GM21786 (cell line): ENCODE results near the gene THSD7B.

Experiments used
- ATAC-seq: cut with Tn5 transposase; IDR thresholded peaks from one replicate; pipeline ENCODE4 v1.9.1; 2021; ENCODE audit not compliant: unreplicated experiment

THSD7B gene

DNA sequence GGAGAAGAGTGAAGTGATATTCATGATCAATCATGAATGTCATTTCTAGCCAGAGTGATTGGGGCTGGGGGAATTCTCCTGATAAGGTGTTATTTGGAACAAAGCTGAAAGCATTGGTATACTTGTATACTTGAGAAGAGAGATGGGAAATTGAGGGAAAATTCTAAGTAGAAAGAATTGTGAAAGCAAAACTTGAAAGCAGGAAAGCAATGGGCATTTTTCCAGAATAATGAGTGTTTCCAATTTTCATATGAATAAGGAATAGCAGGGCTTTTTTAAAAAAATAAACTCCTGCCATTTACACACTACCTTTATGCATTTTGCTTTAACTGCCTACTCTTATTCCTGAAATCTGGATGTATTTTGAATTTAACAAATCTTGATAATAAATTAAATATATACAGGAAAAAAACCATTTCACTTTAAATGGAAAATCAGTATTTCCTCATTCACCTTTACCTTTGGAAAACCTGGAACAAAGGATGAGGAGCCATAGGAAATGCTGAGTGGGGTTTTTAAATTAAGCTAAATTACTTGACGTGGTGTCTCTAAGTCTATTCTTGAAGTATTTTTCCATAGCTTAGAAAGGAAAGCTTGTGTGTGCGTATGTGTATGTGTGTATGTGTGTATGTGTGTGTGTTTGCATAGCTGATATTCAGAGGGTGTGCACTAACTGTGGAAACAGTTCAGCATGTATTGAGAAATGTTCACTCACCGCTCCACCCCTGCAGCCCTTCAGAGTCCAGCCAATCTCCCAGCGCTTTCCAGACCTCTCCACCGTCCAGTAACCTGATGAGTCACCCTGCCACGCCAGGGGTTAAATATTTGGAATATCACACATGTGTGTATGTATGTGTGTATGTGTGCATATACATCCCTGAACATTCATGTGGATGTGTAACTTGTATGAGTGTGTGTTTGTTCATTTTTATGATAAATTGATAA is 427.3 kb downstream of the THSD7B start:
- no peak for ATAC-seq

DNA sequence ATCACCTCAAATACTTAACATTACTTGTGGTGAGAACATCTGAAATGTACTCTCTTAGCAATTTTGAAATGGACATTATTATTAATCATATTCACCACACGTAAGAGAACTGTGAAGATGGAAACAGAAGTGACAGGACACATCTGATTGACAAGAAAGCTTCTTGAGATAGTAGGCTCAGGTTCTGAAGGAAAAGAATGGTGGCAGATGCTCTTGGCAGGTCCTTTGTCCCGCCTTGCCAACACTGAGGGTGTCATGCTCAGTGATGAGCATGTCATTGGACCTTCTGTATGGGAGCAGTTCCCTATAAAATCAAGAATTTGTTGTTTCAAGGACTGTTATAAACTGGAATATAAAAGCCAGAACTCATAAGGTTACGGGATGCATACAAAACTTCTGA is 428.1 kb downstream of the THSD7B start:
- ATAC-seq: no peak

DNA sequence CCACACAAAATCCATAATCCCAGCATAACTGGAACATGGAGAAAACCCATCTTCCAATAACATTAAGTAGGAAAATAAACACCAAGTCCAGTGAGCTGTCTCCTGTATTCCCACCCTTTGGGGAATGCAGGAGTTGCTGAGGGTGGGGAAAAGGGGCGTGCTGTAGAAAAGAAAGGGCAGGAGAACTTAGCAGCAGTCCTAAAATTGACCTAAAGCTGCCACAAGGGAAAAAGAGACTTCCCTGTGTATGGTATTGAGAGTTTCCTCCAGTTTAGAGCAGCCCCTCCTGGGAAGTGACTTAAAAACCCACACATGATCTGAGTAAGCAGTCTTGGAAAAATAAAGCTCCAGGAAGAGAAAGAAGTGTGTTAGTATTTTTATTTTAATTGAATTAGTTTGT is 428.8 kb downstream of the THSD7B start:
- ATAC-seq: no peak

DNA sequence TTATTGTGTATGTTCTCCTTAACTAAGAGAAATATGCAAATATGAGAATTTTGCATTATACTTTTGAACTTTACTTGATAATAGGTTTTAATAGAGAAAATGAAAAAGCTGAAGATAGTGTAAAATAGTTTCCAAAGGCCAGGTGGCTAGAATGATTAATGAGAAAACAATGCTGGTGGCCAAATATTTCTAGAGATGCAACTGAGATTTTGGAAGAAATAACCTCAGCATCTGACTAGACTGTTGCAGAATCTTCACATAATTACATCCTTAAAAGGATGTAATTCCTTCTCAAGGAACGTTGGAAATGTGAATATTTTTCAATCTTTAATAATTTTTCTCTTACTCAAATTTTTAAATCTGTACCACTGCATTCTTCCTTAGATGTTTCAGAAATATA is 434.4 kb downstream of the THSD7B start:
- no peak for ATAC-seq

DNA sequence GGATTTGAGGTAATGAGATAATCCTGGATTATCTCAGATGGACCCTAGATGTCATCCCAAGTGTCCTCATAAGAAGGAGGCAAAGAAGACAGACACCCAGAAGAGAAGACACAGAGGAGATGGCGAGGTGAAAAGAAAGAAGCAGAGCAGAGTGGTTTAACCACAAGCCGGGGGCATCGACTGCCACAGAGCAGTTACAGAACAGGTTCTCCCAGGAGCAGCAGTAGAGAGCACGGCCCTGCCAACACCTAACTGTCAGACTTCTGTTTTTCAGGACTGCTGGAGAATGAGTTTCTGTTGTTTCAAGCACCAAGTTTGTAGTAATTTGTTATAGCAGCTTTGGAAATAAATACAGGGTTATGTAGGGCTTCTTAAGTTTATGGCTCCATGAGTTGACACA is 437.0 kb downstream of the THSD7B start:
- no peak for ATAC-seq

DNA sequence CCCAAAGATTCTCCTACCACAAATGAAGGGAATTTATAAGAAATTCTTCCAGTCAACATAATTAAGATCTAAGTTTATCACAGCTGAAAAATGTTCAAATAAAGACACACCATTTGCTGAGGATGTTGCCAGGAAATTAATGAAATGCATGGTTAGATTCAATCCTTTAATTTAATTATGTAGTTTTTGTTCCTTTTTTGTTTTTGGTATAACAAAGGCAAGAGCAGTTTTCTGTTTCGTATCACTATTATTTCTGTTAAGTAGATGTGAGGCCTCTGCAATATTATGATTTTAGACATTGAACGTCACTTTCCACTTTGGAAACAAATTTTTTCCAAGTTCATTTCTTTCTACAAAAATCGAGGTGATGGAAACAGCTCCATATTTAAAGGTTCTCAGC is 440.0 kb downstream of the THSD7B start:
- ATAC-seq: no peak

DNA sequence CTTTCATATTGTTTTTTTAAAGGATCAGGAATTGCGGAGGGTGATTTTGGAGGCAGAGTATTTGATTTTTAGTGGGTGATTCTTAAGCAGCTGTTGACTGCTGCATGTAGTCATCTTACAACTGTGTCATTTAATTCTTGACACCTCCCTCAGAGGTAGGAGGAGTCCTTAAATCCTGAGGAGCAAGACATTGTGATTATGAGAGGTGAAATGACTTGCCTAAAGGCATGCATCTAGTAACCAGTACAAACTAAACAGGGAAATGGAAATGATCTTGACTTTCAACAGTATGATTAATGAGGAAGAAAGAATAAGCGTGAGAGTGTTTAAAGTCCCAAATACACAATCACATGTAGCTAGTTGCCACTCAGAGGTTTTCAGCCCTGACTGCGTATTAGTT is 440.7 kb downstream of the THSD7B start:
- ATAC-seq: no peak

DNA sequence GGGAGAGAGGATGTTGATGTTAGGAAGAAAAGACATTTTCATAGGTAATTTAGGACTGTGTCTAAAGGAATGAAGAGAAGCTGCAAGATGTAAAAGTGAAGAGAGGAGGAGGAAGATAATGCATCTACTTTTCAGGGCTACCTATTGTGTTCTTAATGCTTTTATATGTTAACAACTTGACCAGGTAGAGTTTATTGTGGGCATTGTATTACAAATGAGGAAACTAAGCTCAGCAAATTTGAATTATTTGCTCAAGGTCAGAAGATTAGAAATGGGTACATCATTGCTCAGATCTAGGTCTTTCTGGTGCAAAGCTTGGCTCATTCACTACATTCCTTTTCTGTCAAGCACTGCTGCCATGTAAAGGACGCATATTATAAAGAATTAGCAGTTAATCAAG is 441.7 kb downstream of the THSD7B start:
- no peak for ATAC-seq

DNA sequence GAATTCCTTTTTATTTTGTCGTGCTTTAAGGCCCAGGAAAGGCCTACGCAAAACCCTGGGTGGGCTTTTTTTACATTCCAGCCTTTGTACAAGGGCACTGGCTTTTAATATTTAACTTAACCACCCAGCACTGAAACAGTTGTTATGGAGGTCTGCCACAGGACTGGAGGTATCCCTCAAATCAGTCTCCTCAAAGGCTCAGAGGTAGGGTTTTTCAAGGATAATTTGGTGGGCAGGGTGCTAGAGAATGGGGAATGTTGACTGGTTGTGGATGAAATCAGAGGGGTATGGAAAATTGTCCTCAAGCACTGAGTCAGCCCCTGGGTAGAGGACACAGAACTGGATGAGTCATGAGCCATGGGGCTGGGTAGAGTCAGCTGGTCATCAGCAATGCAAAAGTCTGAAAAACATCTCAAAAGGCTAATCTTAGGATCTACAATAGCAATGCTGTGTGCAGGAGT is 443.1 kb downstream of the THSD7B start:
- peak; percentile 62 for ATAC-seq

DNA sequence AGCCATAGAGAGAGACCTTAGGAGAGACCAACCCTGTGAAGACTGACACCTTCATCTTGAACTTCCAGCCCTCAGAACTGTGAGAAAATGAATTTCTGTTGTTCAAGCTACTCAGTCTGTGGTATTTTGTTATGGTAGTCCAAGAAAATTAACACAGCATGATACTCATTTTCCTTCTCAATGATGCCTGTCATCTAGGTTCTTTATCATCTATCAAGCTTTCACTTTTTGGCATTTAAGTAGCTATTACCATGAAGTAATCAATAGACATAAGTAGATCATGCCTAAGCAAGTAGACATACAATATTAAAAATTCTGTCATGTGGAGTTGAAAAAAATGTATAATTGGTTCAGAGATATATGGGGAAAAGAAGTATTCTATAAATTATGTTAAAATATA is 444.7 kb downstream of the THSD7B start:
- no peak for ATAC-seq

DNA sequence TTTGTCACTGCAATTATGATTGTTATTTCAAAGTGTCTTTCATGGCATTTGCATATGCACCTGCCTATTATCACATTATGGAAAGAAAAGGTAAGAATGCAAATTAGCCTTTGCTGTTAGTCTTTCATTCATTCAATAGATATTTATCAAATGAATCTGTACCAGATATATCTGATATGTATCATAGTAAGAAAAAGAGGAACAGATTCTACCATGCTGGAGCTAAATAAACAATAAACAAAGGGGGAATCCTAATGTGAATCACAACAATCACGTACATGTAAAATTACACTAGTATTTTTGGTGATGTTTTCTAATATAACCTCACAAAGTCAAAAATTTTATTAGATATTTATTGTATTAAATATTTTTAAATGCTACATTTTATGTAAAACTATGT is 446.4 kb downstream of the THSD7B start:
- ATAC-seq: no peak

DNA sequence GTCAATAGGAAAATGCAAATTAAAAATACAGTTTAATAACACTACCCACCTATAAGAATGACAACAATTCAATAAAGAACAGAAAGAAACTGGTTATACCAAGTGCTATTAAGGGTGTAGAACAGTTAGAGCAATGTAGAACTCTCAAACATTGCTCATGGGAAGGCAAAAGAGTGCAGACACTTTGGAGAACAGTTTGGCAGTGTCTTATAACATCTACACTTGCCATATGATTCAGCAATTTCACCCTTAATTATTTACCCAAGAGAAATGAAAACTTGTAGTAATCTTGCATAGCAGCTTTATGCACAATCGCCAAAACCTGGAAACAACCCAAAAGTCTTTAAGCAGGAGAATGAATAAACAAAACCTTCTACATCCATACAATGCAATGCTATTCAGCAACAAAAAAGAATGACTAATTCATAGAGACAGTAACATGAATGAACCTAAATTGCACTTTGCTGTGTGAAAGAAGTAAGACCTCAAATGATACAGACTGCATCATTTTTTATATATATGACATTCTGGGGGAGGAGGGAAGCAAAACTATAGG is 455.2 kb downstream of the THSD7B start:
- ATAC-seq: no peak

DNA sequence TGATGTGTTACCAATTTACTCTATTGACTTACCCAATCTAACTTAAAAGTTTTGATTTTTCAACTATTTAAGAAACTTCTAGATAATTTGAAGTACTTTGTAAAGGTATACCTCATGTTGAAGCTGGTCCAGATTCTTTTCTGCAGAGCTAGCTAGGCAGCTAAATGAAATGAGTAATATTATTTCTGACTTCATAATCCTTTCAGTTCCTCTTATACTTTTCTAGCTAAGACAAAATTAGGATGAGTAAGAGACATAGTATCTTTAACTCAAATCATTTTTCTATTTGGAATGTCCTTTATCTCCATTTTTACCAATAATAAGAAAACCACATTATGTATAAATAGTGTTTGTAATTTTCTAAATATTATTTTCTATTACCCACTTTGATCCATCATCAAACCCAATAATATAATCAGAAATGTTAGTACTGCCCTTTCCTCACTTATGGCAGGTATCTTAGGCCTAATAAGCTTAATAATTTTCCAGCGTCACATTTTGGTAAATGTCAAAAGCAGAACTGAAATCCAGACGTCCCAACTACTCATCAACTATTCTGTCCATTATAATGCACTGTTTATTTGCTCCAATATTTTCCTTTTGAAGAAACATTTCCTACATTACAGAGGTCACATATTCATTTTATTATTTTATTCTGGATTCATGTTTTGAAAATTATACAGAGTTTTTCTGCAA is 456.6 kb downstream of the THSD7B start:
- ATAC-seq: peak; percentile 74

DNA sequence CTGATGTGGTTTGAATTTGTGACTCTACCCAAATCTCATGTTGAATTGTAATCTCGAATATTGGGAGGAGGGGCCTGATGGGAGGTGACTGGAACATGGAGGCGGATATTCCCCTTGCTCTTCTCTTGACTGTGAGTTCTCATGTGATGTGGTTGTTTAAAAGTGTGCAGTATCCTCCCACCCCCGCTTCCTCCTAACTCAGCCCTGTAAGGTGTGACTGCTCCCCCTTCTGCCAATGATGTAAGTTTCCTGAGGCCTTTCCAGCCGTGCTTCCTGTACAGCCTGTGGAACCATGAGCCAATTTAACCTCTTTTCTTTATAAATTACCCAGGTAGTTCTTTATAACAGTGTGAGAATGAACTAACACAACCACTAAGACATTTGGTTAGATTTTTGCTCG is 458.4 kb downstream of the THSD7B start:
- no peak for ATAC-seq

DNA sequence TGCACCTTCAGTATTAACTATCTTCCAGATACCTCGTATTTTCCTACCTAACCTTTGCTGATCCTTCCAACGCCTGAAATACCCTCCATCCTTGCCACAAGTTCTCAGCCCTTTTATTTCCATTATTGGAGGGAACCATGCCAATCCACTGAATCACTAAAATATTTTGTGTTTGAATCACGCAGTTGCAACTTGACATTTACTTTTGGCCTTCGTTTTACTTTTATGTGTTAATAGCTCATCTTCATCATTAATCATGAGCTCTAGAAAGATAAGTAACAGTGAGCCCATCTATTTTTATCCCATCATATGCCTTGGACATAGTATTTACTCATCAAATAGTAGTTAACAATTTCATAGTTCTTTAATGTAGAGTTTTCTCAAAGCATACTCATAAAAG is 463.2 kb downstream of the THSD7B start:
- ATAC-seq: no peak

DNA sequence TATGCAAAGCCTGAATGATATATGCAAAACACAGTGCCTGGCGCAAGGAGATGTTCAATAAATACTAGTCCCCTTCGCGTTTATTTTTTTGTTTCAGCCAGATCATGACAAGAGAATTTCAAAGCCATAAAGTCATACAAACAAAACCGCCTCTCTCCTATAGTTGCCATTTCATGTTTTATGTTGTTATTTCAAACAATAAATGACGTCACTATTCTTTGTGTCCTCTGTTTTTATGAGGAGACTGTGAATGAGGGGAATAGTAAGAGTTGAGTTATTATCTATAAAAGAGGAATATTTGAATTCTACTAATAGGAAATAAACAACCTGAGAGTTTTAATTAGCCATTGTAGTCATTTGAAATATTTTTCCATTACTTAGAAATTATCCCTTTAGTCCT is 464.5 kb downstream of the THSD7B start:
- ATAC-seq: no peak

DNA sequence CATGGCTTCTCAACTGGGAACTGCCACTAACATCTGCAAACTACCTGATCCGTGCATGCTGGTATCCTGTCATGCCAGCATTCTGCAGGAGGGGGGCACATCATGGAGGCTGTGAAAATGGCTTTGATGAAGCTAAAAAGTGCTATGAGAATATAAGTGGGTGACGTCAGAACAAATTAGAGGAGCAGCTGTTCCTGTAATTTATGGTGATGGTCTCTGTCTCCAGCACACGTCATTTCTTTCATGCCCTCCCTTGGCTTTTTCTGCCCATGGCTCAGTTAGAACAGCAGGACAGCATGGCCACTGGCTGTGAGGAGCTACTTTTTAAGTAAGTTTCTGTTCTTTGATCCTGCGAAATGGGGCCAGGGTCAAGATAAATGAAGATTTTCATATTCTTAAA is 466.3 kb downstream of the THSD7B start:
- no peak for ATAC-seq

DNA sequence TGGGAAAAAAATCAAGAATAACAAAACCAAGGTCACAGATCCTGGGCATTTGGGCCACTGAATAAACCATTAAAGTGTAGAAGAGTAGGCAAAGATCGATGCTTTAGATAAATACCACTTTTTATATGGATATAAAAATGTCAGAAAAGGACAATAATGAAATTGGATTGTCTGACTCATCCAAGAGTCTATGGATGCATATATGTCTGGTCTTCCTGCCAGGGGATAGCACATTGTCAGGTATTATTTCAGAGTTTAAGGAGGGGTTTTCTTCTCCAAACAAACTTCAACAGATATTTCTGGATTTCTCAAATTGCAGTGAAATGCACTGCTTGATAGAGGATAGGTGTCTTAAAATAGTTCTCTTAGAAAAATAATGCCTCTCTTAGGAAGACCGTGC is 466.7 kb downstream of the THSD7B start:
- ATAC-seq: no peak

DNA sequence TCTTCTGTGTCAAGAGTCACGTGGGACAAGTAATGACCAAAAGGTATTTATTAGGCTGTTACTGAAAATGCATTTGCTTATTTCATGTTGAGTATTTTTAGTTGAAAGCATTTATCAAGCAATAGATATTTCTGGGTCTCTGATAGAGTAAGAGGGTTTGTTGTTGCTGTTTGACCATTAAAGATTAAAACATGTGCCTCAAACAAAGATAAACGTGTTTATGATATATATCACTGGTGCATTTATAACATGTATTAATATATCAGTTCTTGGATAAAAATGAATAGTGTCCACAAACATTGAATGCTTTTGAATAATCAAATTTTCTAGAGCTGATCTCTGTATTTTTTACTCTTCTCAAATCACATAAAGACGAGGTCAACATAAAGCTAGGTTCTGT is 467.7 kb downstream of the THSD7B start:
- ATAC-seq: no peak

DNA sequence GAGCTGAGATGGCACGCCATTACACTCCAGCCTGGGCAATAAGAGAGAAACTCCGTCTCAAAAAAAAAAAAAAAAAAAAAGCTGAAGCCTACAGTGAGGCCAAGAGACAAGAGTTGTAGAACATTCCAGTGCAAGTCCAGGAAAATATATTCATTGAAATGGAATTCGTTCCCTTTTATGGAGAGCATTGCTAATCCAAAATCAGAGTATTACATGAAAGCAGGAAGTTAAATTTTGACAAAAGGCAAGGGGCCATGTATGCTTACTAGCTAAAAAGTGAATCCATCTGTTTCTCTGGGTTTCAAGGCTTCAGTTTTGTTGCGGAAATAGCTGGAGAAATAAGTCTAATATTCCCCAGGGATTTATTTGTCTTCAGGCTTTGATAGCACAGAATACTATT is 471.7 kb downstream of the THSD7B start:
- no peak for ATAC-seq

DNA sequence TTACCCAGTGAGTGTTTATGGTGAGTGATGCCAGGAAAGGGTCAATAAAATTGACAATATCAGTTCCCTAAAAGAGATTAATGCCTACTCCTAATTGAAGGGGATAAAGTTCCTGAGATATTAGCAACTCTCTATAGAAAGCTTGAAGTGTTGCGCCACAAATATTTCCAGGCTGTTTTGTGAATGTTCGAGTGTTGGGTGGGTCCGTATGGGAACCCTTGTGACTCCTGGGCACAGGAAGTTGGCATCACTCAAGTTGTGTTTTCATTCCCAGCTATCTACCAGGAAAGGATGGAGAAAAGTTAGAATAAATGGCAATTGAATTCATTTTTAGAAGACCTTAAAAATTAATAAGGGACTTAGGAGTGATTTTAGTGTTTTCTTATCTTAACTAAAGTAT is 472.7 kb downstream of the THSD7B start:
- ATAC-seq: no peak
